SK-N-MC (cell line): Measurements from ENCODE around the gene MEIOB.

Source experiments
- EZH2 ChIP-seq: fragments of 200-600 bp; sonication (generic); IDR thresholded peaks from one replicate; pipeline ENCODE4 v1.6.1; 2017; ENCODE audit warnings: antibody characterized with exemption
- FOXP2 ChIP-seq: optimal IDR thresholded peaks from 2 replicates; pipeline ENCODE3; 2011; ENCODE audit warnings: mild to moderate bottlenecking, moderate library complexity; ENCODE audit not compliant: insufficient read depth; ENCODE audit errors: extremely low read length, control extremely low read depth
- POLR2AphosphoS5 ChIP-seq: IDR thresholded peaks from 2 replicates; pipeline ENCODE4 v1.6.1; 2012; ENCODE audit warnings: mild to moderate bottlenecking, low read depth, low read length, borderline replicate concordance

- no peak for TF ChIP-seq POLR2AphosphoS5
- no peak for TF ChIP-seq FOXP2
- no peak for TF ChIP-seq EZH2
Observed at GRCh38 chr16:1846416-1846815, 25.5 kb downstream of the MEIOB start.
